Skeletal muscle tissue (tissue), 4 donors: ENCODE results near the gene RASSF8. TPM values are rescaled to one million over a fixed set of nuclear protein-coding genes. Genes with fewer than 3 reads are reported as not detected.

Experiments
- H3K27ac ChIP-seq: one replicate; pipeline ENCODE4 v1.7.0; 2013; ENCODE audit warnings: mild to moderate bottlenecking, low read depth, low read length, inconsistent platforms
- H3K27me3 ChIP-seq, 3 donors: one replicate each; pipeline ENCODE4 v1.7.0; 2013; ENCODE audit warnings: low read length in 3 of 3; ENCODE audit not compliant: control insufficient read depth in 3 of 3, insufficient read depth in 3 of 3
- H3K36me3 ChIP-seq, 3 donors: one replicate each; pipeline ENCODE4 v1.7.0; 2013; ENCODE audit warnings: low read length in 3 of 3; ENCODE audit not compliant: control insufficient read depth in 3 of 3, insufficient read depth in 3 of 3
- H3K4me1 ChIP-seq, 3 donors: one replicate each; pipeline ENCODE4 v1.7.0; 2013; ENCODE audit warnings: low read length in 3 of 3, mild to moderate bottlenecking in 3 of 3; ENCODE audit not compliant: control insufficient read depth in 3 of 3, insufficient read depth in 3 of 3
- H3K4me3 ChIP-seq, 3 donors: one replicate each; pipeline ENCODE4 v1.7.0; 2013; ENCODE audit warnings: low read length in 3 of 3
- H3K9ac ChIP-seq, 3 donors: one replicate each; pipeline ENCODE4 v1.7.0; 2013; ENCODE audit warnings: low read length in 3 of 3, mild to moderate bottlenecking in 3 of 3, moderate library complexity in 2 of 3, low read depth in 1 of 3
- H3K9me3 ChIP-seq, 3 donors: one replicate each; pipeline ENCODE4 v1.7.0; 2013; ENCODE audit warnings: low read length in 3 of 3; ENCODE audit not compliant: control insufficient read depth in 3 of 3
- total RNA-seq: library from RNA; depleted of rRNA; stranded (reverse); fragments of >200 nt; gene quantifications from one replicate; pipeline ENCODE4 v1.2.3, GENCODE V29; 2014
- donor health status: Osteomylitis.

Gene RASSF8
- total RNA-seq, result 29.7 TPM

- Histone ChIP-seq H3K36me3 (peaks cover 2 to 12% (median 9%) of the 10 kb centered on the region in 3 donors), H3K4me1 (peaks cover 13 to 23% (median 23%) of the 10 kb centered on the region in 3 donors), H3K27me3 (no peaks in the 10 kb centered on the region), H3K27ac (peak within 1 kb of the TSS; percentile 94), H3K4me3 (peak within 1 kb of the TSS; percentile 79 to 91 (median 82)), H3K9me3 (no peaks in the 10 kb centered on the region), H3K9ac (peak within 1 kb of the TSS; percentile 81 to 88 (median 81))
Measured at GRCh38 chr12:25958428-25959070, at the start of gene RASSF8. Gene RASSF8, plus strand, starts transcription at chr12:25958682. Its CDS starts 96,662 bp downstream, at chr12:26055344.

GRCh38 chr12:25914551-25914950 is 43.9 kb upstream of the RASSF8 start:
- Histone ChIP-seq H3K27me3 (no peaks in the 10 kb centered on the region), H3K9ac (no peak overlapping the region), H3K4me1 (no peaks in the 10 kb centered on the region), H3K9me3 (no peaks in the 10 kb centered on the region), H3K27ac (no peak overlapping the region), H3K4me3 (no peak overlapping the region), H3K36me3 (no peaks in the 10 kb centered on the region)

GRCh38 chr12:25924491-25925001 is 33.9 kb upstream of the RASSF8 start:
- Histone ChIP-seq H3K9ac (no peak overlapping the region), H3K9me3 (no peaks in the 10 kb centered on the region), H3K36me3 (no peaks in the 10 kb centered on the region), H3K4me1 (no peaks in the 10 kb centered on the region), H3K27ac (no peak overlapping the region), H3K4me3 (no peak overlapping the region), H3K27me3 (no peaks in the 10 kb centered on the region)

GRCh38 chr12:25925064-25925463 is 33.4 kb upstream of the RASSF8 start:
- H3K9me3 ChIP-seq, result no peaks in the 10 kb centered on the region
- no peaks in the 10 kb centered on the region for H3K27me3 ChIP-seq
- H3K9ac ChIP-seq, result no peak overlapping the region
- no peak overlapping the region for H3K4me3 ChIP-seq
- no peaks in the 10 kb centered on the region for H3K36me3 ChIP-seq
- no peak overlapping the region for H3K27ac ChIP-seq
- no peaks in the 10 kb centered on the region for H3K4me1 ChIP-seq

- Histone ChIP-seq H3K4me1 (no peaks in the 10 kb centered on the region), H3K36me3 (no peaks in the 10 kb centered on the region), H3K9me3 (no peaks in the 10 kb centered on the region), H3K27ac (no peak overlapping the region), H3K4me3 (no peak overlapping the region), H3K27me3 (no peaks in the 10 kb centered on the region), H3K9ac (no peak overlapping the region)
Measured at GRCh38 chr12:25926536-25926935, 31.9 kb upstream of the RASSF8 start.

- Histone ChIP-seq H3K9me3 (no peaks in the 10 kb centered on the region), H3K27me3 (no peaks in the 10 kb centered on the region), H3K4me1 (no peaks in the 10 kb centered on the region), H3K36me3 (no peaks in the 10 kb centered on the region), H3K9ac (no peak overlapping the region), H3K27ac (no peak overlapping the region), H3K4me3 (no peak overlapping the region)
Measured at GRCh38 chr12:25929142-25929541, 29.3 kb upstream of the RASSF8 start.

- Histone ChIP-seq H3K9ac (no peak overlapping the region), H3K9me3 (no peaks in the 10 kb centered on the region), H3K27ac (no peak overlapping the region), H3K4me3 (no peak overlapping the region), H3K27me3 (no peaks in the 10 kb centered on the region), H3K36me3 (no peaks in the 10 kb centered on the region), H3K4me1 (no peaks in the 10 kb centered on the region)
Measured at GRCh38 chr12:25932971-25933370, 25.5 kb upstream of the RASSF8 start.

- Histone ChIP-seq H3K9me3 (no peaks in the 10 kb centered on the region), H3K27ac (no peak overlapping the region), H3K27me3 (no peaks in the 10 kb centered on the region), H3K9ac (no peak overlapping the region), H3K4me1 (no peaks in the 10 kb centered on the region), H3K36me3 (no peaks in the 10 kb centered on the region), H3K4me3 (no peak overlapping the region)
Measured at GRCh38 chr12:25934456-25934855, 24.0 kb upstream of the RASSF8 start.

GRCh38 chr12:25935355-25936144 is 22.9 kb upstream of the RASSF8 start:
- Histone ChIP-seq H3K9me3 (no peaks in the 10 kb centered on the region), H3K36me3 (no peaks in the 10 kb centered on the region), H3K4me1 (no peaks in the 10 kb centered on the region), H3K4me3 (no peak overlapping the region), H3K27me3 (no peaks in the 10 kb centered on the region), H3K9ac (no peak overlapping the region), H3K27ac (no peak overlapping the region)

GRCh38 chr12:25937096-25937495 is 21.4 kb upstream of the RASSF8 start:
- Histone ChIP-seq H3K36me3 (no peaks in the 10 kb centered on the region), H3K27ac (no peak overlapping the region), H3K4me3 (no peak overlapping the region), H3K9ac (no peak overlapping the region), H3K4me1 (no peaks in the 10 kb centered on the region), H3K9me3 (no peaks in the 10 kb centered on the region), H3K27me3 (no peaks in the 10 kb centered on the region)
